Measurements from ENCODE around the gene CDC42EP4.
"Not testable (repeated sequence)": the region's sequence is repeated elsewhere in the genome, so short reads cannot be mapped to it uniquely, and the experiment has no call there.

CDC42EP4 gene

DNA sequence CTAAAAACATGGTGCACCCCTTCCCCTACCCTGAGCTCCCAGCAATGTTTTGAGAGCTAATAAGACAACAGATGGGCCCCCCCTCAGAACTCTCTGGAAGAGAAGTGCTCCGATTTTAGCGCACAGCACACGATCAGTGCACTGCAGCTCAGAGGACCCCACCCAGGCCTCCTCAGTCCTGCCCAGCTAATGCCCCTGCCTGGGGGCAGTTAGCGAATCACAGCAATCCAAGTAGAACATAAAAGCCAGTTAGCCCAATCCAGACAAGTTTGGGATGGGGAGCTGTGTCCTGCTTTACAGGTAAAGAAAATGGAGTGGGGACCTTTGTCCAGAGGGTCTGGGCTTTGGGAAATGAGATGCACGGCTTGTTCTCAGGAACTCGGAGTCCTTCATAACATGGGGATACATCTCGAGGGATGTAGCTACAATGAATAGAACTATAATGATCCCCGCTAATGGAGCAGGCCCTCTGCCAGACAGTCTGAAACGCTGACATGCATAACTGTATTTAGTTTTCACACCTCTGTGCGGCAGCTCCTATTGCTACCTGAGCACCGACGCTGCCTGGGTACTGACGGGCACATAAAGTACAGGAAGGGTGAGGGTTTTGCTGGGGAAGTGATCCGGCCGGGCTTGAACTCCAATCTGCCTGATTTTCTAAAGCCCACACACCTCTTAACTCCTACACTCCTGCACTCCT is 29.7 kb upstream of the CDC42EP4 start:
- H3K27me3 ChIP-seq (ENCODE audit: control insufficient read depth, insufficient read depth, low read length): no peaks in the 10 kb centered on the region
- no peak overlapping the region for H3K4me3 ChIP-seq (ENCODE audit: low read depth, low read length)

GRCh38 chr17:73340093-73340596 is 28.3 kb upstream of the CDC42EP4 start:
- Histone ChIP-seq H3K9ac (ENCODE audit: low read depth, low read length) (no peak overlapping the region), H3K9me3 (ENCODE audit: control insufficient read depth, insufficient read depth, low read length) (no peaks in the 10 kb centered on the region), H3K4me1 (ENCODE audit: control insufficient read depth, insufficient read depth, low read length) (peaks cover 26% of the 10 kb centered on the region), H3K27me3 (ENCODE audit: control insufficient read depth, insufficient read depth, low read length) (no peaks in the 10 kb centered on the region), H3K4me3 (ENCODE audit: low read depth, low read length) (no peak overlapping the region), H3K36me3 (ENCODE audit: control insufficient read depth, insufficient read depth, low read length) (peaks cover 4% of the 10 kb centered on the region)

More for the DNA sequence above, 29.7 kb upstream of the CDC42EP4 start:
- Histone ChIP-seq H3K36me3 (ENCODE audit: control insufficient read depth, insufficient read depth, low read length) (no peaks in the 10 kb centered on the region), H3K9me3 (ENCODE audit: control insufficient read depth, insufficient read depth, low read length) (no peaks in the 10 kb centered on the region), H3K4me1 (ENCODE audit: control insufficient read depth, insufficient read depth, low read length) (peaks cover 22% of the 10 kb centered on the region), H3K9ac (ENCODE audit: low read depth, low read length) (peak overlapping the region; percentile 60)

GRCh38 chr17:73338566-73339197 is 26.9 kb upstream of the CDC42EP4 start:
- Histone ChIP-seq H3K27me3 (ENCODE audit: control insufficient read depth, insufficient read depth, low read length) (no peaks in the 10 kb centered on the region), H3K4me3 (ENCODE audit: low read depth, low read length) (no peak overlapping the region), H3K9ac (ENCODE audit: low read depth, low read length) (no peak overlapping the region), H3K36me3 (ENCODE audit: control insufficient read depth, insufficient read depth, low read length) (peaks cover 4% of the 10 kb centered on the region), H3K9me3 (ENCODE audit: control insufficient read depth, insufficient read depth, low read length) (no peaks in the 10 kb centered on the region), H3K4me1 (ENCODE audit: control insufficient read depth, insufficient read depth, low read length) (peaks cover 19% of the 10 kb centered on the region)

GRCh38 chr17:73338050-73338521 is 26.3 kb upstream of the CDC42EP4 start:
- no peak overlapping the region for H3K4me3 ChIP-seq (ENCODE audit: low read depth, low read length)
- no peaks in the 10 kb centered on the region for H3K9me3 ChIP-seq (ENCODE audit: control insufficient read depth, insufficient read depth, low read length)
- no peak overlapping the region for H3K9ac ChIP-seq (ENCODE audit: low read depth, low read length)
- peaks cover 17% of the 10 kb centered on the region for H3K4me1 ChIP-seq (ENCODE audit: control insufficient read depth, insufficient read depth, low read length)
- no peaks in the 10 kb centered on the region for H3K27me3 ChIP-seq (ENCODE audit: control insufficient read depth, insufficient read depth, low read length)
- H3K36me3 ChIP-seq (ENCODE audit: control insufficient read depth, insufficient read depth, low read length): peaks cover 4% of the 10 kb centered on the region

DNA sequence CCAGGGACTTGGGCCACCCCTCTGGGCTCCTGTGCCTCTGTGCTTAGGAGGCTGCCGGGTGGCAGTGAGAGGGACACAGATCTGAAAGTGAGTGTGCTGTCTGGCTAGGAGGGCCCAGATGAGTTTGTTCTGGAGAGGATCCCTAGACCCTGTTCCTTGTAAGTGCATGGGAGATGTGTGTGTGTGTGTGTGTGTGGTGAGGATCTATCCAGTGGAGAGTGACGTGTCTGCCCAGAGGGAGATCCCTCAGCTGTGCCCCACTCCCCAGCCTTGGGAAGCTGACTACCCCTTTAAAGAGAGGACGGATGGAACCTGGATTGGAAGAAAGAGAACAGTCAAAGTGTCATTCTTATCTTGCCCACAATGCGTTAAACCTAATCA is 25.5 kb upstream of the CDC42EP4 start:
- Histone ChIP-seq H3K9ac (ENCODE audit: low read depth, low read length) (no peak overlapping the region), H3K4me3 (ENCODE audit: low read depth, low read length) (no peak overlapping the region), H3K9me3 (ENCODE audit: control insufficient read depth, insufficient read depth, low read length) (no peaks in the 10 kb centered on the region), H3K27me3 (ENCODE audit: control insufficient read depth, insufficient read depth, low read length) (no peaks in the 10 kb centered on the region), H3K36me3 (ENCODE audit: control insufficient read depth, insufficient read depth, low read length) (peaks cover 4% of the 10 kb centered on the region), H3K4me1 (ENCODE audit: control insufficient read depth, insufficient read depth, low read length) (peaks cover 11% of the 10 kb centered on the region)

- Histone ChIP-seq H3K4me3 (ENCODE audit: low read depth, low read length) (no peak overlapping the region), H3K36me3 (ENCODE audit: control insufficient read depth, insufficient read depth, low read length) (peaks cover 4% of the 10 kb centered on the region), H3K4me1 (ENCODE audit: control insufficient read depth, insufficient read depth, low read length) (peaks cover 8% of the 10 kb centered on the region), H3K9ac (ENCODE audit: low read depth, low read length) (no peak overlapping the region), H3K27me3 (ENCODE audit: control insufficient read depth, insufficient read depth, low read length) (no peaks in the 10 kb centered on the region), H3K9me3 (ENCODE audit: control insufficient read depth, insufficient read depth, low read length) (no peaks in the 10 kb centered on the region)
Observed at GRCh38 chr17:73336408-73337329, 24.9 kb upstream of the CDC42EP4 start.

- peaks cover 4% of the 10 kb centered on the region for H3K36me3 ChIP-seq (ENCODE audit: control insufficient read depth, insufficient read depth, low read length)
- H3K4me3 ChIP-seq (ENCODE audit: low read depth, low read length): no peak overlapping the region
- peaks cover 4% of the 10 kb centered on the region for H3K4me1 ChIP-seq (ENCODE audit: control insufficient read depth, insufficient read depth, low read length)
- no peaks in the 10 kb centered on the region for H3K27me3 ChIP-seq (ENCODE audit: control insufficient read depth, insufficient read depth, low read length)
- H3K9me3 ChIP-seq (ENCODE audit: control insufficient read depth, insufficient read depth, low read length): no peaks in the 10 kb centered on the region
- H3K9ac ChIP-seq (ENCODE audit: low read depth, low read length): no peak overlapping the region
Observed at GRCh38 chr17:73335591-73336407, 24.0 kb upstream of the CDC42EP4 start.

GRCh38 chr17:73334771-73335513 is 23.1 kb upstream of the CDC42EP4 start:
- Histone ChIP-seq H3K9ac (ENCODE audit: low read depth, low read length) (no peak overlapping the region), H3K4me3 (ENCODE audit: low read depth, low read length) (no peak overlapping the region), H3K27me3 (ENCODE audit: control insufficient read depth, insufficient read depth, low read length) (no peaks in the 10 kb centered on the region), H3K36me3 (ENCODE audit: control insufficient read depth, insufficient read depth, low read length) (peaks cover 4% of the 10 kb centered on the region), H3K4me1 (ENCODE audit: control insufficient read depth, insufficient read depth, low read length) (peaks cover 4% of the 10 kb centered on the region), H3K9me3 (ENCODE audit: control insufficient read depth, insufficient read depth, low read length) (no peaks in the 10 kb centered on the region)

DNA sequence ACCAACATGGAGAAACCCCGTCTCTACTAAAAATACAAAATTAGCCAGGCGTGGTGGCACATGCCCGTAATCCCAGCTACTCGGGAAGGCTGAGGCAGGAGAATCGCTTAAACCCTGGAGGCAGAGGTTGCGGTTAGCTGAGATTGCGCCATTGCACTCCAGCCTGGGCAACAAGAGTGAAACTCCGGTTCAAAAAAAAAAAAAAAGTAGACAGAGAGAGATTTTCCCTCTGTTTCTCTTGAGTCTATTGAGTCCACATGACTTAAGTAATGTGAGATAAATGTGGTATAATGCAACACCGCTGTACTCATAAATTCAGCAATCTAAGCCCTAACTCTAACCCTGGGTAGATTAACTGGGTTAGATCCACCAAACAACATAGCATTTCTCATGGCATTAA is 21.6 kb upstream of the CDC42EP4 start:
- H3K9ac ChIP-seq (ENCODE audit: low read depth, low read length); H3K4me3 ChIP-seq (ENCODE audit: low read depth, low read length); H3K9me3 ChIP-seq (ENCODE audit: control insufficient read depth, insufficient read depth, low read length): not testable (repeated sequence)

DNA sequence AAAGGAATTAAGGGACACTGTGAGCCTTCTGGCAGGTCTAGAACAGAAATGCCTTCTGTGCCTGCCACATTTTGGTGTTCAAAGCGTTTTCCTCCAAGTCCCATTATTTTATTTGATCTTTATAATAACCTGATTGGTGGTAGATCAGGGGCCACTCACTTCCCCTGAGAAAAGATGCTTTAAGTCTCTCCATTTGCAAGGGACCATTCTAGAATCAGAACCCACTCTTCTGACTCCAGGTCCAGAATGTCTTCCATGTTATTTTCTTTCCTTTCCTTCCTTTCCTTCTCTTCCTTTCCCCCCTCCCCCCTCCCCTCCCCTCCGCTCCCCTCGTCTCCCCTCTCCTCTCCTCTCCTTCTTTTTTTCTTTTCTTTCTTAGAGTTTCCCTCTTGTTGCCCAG is 19.3 kb upstream of the CDC42EP4 start:
- Histone ChIP-seq H3K9me3 (ENCODE audit: control insufficient read depth, insufficient read depth, low read length) (no peaks in the 10 kb centered on the region), H3K9ac (ENCODE audit: low read depth, low read length) (no peak overlapping the region), H3K4me3 (ENCODE audit: low read depth, low read length) (no peak overlapping the region), H3K4me1 (ENCODE audit: control insufficient read depth, insufficient read depth, low read length) (peaks cover 4% of the 10 kb centered on the region), H3K27me3 (ENCODE audit: control insufficient read depth, insufficient read depth, low read length) (no peaks in the 10 kb centered on the region), H3K36me3 (ENCODE audit: control insufficient read depth, insufficient read depth, low read length) (peaks cover 4% of the 10 kb centered on the region)

More for the DNA sequence above, 21.6 kb upstream of the CDC42EP4 start:
- not testable (repeated sequence) for H3K36me3 ChIP-seq (ENCODE audit: control insufficient read depth, insufficient read depth, low read length); H3K4me1 ChIP-seq (ENCODE audit: control insufficient read depth, insufficient read depth, low read length); H3K27me3 ChIP-seq (ENCODE audit: control insufficient read depth, insufficient read depth, low read length)
